AG08395 (cell line): ENCODE data around the gene NPTX2.

Experiments used
- DNase-seq: peaks from one replicate; pipeline ENCODE4 v3.0.0; 2012; ENCODE audit warnings: mixed read lengths, low spot score

Gene NPTX2

GRCh38 chr7:98654524-98655272 is 37.6 kb downstream of the NPTX2 start:
- DNase-seq: no peak

GRCh38 chr7:98655611-98656010 is 38.5 kb downstream of the NPTX2 start:
- no peak for DNase-seq

GRCh38 chr7:98656899-98657298 is 39.8 kb downstream of the NPTX2 start:
- no peak for DNase-seq

- no peak for DNase-seq
Measured at GRCh38 chr7:98657736-98658135, 40.7 kb downstream of the NPTX2 start.

- DNase-seq: no peak
Measured at GRCh38 chr7:98659756-98660155, 42.7 kb downstream of the NPTX2 start.

GRCh38 chr7:98661607-98662006 is 44.5 kb downstream of the NPTX2 start:
- no peak for DNase-seq

- no peak for DNase-seq
Measured at GRCh38 chr7:98662289-98662688, 45.2 kb downstream of the NPTX2 start.

GRCh38 chr7:98664882-98665281 is 47.8 kb downstream of the NPTX2 start:
- no peak for DNase-seq

GRCh38 chr7:98668255-98668654 is 51.2 kb downstream of the NPTX2 start:
- DNase-seq: no peak

GRCh38 chr7:98669329-98670000 is 52.4 kb downstream of the NPTX2 start:
- no peak for DNase-seq

- DNase-seq: no peak
Measured at GRCh38 chr7:98670186-98670585, 53.1 kb downstream of the NPTX2 start.

GRCh38 chr7:98671733-98672331 is 54.7 kb downstream of the NPTX2 start:
- DNase-seq: no peak

GRCh38 chr7:98674461-98674860 is 57.4 kb downstream of the NPTX2 start:
- DNase-seq: no peak

- no peak for DNase-seq
Measured at GRCh38 chr7:98674881-98675280, 57.8 kb downstream of the NPTX2 start.

- no peak for DNase-seq
Measured at GRCh38 chr7:98678215-98678614, 61.1 kb downstream of the NPTX2 start.
